GM12875 (cell line): ENCODE results near the gene PLPP1.
"Not testable (repeated sequence)": the region's sequence is repeated elsewhere in the genome, so short reads cannot be mapped to it uniquely, and the experiment has no call there.

Source experiments
- H3K4me3 ChIP-seq: one replicate; pipeline ENCODE4 v1.5.1; 2011; ENCODE audit warnings: low read depth, low read length, control low read depth
- TF ChIP-seq, protein P1 (sequence below): IDR thresholded peaks from 2 replicates; pipeline ENCODE4 v1.5.1; 2011; ENCODE audit warnings: low read depth, mild to moderate bottlenecking, control low read depth, inconsistent platforms, low read length, moderate library complexity, borderline replicate concordance; ENCODE audit not compliant: insufficient read depth

PLPP1 gene

DNA sequence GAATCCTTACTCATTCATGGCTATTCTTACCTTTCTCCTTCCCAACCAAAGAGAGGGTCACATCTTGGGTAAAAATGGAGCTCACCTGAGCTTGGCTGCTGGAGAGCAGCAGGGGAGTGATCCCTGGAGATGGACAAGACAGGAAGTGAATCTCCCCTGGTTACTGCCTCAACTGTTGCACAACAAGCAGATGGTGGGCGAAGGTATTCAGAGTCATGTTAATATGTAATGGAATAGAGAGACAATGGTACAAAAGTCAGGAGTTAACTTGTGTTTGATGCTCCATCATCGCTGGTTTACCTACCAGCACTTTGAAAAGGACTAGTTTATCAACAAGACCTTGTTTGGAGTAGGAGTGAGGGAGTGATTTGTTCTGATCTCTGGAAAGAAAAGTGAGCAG, 13.0 kb upstream of the PLPP1 start:
- H3K4me3 ChIP-seq, result no peak overlapping the region
- TF ChIP-seq, protein P1, sequence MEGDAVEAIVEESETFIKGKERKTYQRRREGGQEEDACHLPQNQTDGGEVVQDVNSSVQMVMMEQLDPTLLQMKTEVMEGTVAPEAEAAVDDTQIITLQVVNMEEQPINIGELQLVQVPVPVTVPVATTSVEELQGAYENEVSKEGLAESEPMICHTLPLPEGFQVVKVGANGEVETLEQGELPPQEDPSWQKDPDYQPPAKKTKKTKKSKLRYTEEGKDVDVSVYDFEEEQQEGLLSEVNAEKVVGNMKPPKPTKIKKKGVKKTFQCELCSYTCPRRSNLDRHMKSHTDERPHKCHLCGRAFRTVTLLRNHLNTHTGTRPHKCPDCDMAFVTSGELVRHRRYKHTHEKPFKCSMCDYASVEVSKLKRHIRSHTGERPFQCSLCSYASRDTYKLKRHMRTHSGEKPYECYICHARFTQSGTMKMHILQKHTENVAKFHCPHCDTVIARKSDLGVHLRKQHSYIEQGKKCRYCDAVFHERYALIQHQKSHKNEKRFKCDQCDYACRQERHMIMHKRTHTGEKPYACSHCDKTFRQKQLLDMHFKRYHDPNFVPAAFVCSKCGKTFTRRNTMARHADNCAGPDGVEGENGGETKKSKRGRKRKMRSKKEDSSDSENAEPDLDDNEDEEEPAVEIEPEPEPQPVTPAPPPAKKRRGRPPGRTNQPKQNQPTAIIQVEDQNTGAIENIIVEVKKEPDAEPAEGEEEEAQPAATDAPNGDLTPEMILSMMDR, result no peak

DNA sequence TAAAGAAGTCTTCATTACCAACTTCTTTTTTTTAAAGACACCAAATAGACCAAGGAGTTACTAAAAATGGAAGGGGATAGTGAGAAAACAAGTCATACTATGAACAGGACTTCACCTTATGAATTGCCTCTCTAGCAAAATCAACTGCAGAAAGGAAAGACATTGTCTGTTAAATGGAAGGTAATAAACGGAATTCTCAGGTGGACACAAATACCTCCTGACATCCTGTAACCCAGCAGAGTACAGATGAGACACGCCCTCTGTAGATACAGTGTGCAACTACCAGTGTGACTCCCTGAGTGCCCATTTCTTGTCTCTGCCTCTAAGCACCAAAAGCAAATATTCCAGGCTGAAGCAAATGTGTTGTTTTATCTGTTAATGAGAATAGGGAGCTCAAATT, 12.2 kb upstream of the PLPP1 start:
- TF ChIP-seq, protein P1, result peak; percentile 17; the same call in 1 of the 2 replicates
- no peak overlapping the region for H3K4me3 ChIP-seq

DNA sequence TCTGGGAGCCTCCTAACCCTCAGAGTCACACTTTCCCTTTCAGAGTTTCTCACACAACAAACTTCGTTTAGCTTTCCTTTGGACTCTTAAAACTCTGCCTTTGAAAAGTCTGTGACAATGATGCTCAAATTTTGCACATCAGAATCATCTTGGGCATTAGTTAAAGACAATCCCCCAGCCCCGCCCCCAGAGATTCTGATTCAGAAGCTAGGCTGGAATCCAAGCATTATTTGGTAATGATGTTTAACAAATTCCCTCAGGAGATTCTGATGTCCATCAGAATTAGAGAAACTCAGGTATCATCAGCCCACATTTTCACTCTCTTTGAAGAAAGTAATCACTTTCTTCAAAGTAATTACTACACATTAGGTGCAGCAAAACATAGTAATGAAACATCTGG, 9.6 kb upstream of the PLPP1 start:
- H3K4me3 ChIP-seq, result no peak overlapping the region
- TF ChIP-seq, protein P1, result no peak

DNA sequence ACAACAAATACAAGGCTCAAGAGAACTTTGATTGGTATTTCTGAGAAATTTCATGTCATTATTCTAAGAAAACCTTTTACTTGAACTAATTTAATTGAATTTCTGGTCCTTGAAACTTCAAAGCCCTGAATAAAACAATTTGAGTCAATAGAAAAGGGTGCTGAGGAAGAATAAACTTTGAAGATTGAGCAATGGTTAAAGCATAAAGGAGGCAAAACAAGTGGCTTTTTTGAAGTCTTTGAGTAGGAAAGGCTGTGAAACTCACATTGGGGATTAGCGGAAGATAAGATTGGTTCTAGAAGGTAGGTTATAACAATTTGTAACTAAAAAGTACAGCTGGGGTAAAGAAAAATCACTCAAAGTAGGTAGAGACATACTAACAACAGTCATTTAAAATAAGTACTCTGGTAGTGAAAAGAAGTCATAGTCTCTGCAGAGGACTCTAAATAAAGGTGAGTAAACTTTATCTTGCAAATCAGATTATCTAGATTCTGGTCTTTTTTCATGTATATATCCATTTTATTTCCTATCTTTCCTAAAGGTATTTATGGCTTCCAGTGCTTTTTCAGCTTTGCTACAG, 6.4 kb upstream of the PLPP1 start:
- TF ChIP-seq, protein P1, result no peak
- H3K4me3 ChIP-seq, result no peak overlapping the region

DNA sequence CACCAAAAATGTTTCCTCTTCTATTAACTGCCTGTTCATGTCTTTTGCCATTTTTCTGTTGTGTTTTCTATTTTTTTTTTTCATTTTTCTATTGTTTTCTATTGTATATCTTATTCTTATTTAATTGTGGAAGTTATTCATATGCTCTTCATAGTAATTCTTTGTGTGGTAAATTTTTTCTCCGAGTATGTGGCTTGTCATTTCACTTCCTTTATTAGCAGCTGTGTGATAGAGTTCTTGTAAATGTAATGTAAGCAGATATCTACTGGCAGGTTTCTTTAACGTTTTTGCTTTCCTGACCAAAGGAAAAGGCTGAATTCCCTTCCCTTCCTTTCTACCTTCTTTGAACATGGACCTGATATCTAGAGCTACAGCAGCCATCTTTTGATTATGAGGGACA, 5.8 kb upstream of the PLPP1 start:
- no peak overlapping the region for H3K4me3 ChIP-seq

DNA sequence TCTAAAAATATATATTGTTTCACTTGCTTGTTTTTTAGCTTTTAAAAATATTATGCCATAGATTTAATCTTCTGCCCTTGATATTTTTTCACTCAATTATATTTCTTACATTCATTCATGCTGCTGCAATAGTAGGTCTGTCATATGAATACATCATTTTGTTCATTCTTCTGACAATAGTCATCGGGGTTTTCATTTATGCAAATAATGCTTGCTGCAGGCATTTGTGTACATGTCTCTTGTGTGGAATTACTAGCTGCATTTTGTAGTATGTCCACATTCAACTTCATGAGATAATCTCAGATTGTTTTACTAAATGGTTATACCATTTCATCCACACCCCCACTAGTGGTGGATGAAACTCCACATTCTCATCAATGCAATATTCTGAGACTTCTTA, 5.3 kb upstream of the PLPP1 start:
- TF ChIP-seq, protein P1, result no peak
- no peak overlapping the region for H3K4me3 ChIP-seq

More for the DNA sequence above, 5.8 kb upstream of the PLPP1 start:
- TF ChIP-seq, protein P1, result no peak

DNA sequence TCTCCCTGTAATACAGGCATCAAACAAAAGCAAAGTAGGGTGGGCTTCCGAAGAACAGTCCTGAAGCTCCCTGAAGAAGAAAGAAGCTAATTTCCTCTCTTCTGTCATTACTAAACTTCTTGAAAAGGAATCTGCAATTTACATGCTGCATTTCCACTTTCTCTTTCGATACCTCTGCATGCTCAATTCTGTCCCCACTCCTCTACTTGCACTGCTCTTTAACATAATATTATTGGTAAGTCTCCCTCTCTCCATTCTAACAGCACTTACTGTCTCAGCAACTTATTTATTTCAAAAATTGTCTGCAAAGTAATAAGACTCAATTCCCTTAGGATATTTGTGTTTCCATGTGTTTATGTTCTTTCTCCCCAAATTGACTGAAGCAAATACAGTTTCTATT, 3.9 kb upstream of the PLPP1 start:
- H3K4me3 ChIP-seq, result no peak overlapping the region

DNA sequence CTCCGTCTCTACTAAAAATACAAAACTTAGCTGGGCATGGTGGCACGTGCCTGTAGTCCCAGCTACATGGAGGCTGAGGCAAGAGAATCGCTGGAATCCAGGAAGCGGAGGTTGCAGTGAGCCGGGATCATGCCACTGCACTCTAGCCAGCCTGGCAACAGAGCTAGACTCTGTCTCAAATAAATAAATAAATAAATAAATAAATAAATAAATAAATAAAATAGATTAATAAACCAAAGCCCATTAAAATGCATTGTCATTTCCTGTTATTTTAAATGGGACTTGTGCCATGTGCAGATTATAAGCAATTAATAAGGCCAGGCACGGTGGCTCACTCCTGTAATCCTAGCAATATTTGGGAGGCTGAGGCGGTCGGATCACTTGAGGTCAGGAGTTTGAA, 2.6 kb upstream of the PLPP1 start:
- H3K4me3 ChIP-seq, result not testable (repeated sequence)

More for the DNA sequence above, 3.9 kb upstream of the PLPP1 start:
- TF ChIP-seq, protein P1, result no peak
